Kidney (tissue), 14 donors: Measurements from ENCODE around the gene AGBL3. TPM values are rescaled to one million over a fixed set of nuclear protein-coding genes. Genes with fewer than 3 reads are reported as not detected.

ENCODE experiments used
- DNase-seq, 5 donors: peaks; one replicate each; pipeline ENCODE4 v3.0.0-alpha.2; 2013 to 2020
- FAIRE-seq: peaks from 2 replicates; lab custom pipeline; 2012; peaks lifted over from hg19 to GRCh38; lab: Jason Lieb, UNC
- H3K27ac ChIP-seq, 2 donors: one replicate each; pipeline ENCODE4 v1.7.0; 2013; ENCODE audit warnings: low read depth in 2 of 2, low read length in 2 of 2, inconsistent platforms in 1 of 2
- H3K27me3 ChIP-seq: one replicate; pipeline ENCODE4 v1.7.1; 2013; ENCODE audit warnings: low read length, inconsistent platforms; ENCODE audit not compliant: control insufficient read depth, insufficient read depth
- H3K36me3 ChIP-seq, 3 donors: one replicate each; pipeline versions ENCODE4 v1.7.0 to v1.7.1; 2013; ENCODE audit warnings: low read length in 3 of 3, control low read depth in 1 of 3, inconsistent platforms in 1 of 3; ENCODE audit not compliant: insufficient read depth in 3 of 3, control insufficient read depth in 2 of 3
- H3K4me1 ChIP-seq, 3 donors: one replicate each; pipeline versions ENCODE4 v1.7.0 to v1.7.1; 2013; ENCODE audit warnings: low read length in 3 of 3, inconsistent platforms in 1 of 3, low read depth in 1 of 3; ENCODE audit not compliant: control insufficient read depth in 2 of 3, insufficient read depth in 2 of 3
- H3K4me3 ChIP-seq, 3 donors: one replicate each; pipeline versions ENCODE4 v1.7.0 to v1.8.1; 2013; ENCODE audit warnings: low read length in 3 of 3, control low read depth in 1 of 3, inconsistent platforms in 1 of 3
- H3K9ac ChIP-seq, 3 donors: one replicate each; pipeline versions ENCODE4 v1.7.0 to v1.7.1; 2013; ENCODE audit warnings: low read length in 3 of 3, control low read depth in 1 of 3, inconsistent platforms in 1 of 3
- H3K9me3 ChIP-seq, 3 donors: one replicate each; pipeline versions ENCODE4 v1.7.0 to v1.7.1; 2013; ENCODE audit warnings: low read length in 3 of 3, control low read depth in 1 of 3, inconsistent platforms in 1 of 3; ENCODE audit not compliant: control insufficient read depth in 2 of 3, insufficient read depth in 1 of 3
- intact Hi-C: fragments of 100-400 bp; cut with DNase I; formaldehyde crosslinking; loops from one replicate; pipeline ENCODE4 v1.11.1; 2022
- polyA plus RNA-seq: library from polyadenylated mRNA; stranded (reverse); fragments of 350-450 nt; fragmentation: Illumina TruSeq; extraction: RNeasy Lipid Tissue Mini Kit (QIAGEN cat#74804); gene quantifications from one replicate; pipeline ENCODE4 v1.2.3, GENCODE V29; 2014; ENCODE audit warnings: low read depth, low replicate concordance; ENCODE audit not compliant: insufficient read depth
- total RNA-seq: library from RNA; stranded (reverse); fragmentation: NEBNext Ultra II Directional; extraction: Animal tissue kit (Norgen Biotek cat#: 25700); gene quantifications from one replicate; pipeline ENCODE4 v1.2.1, GENCODE V29; 2021
- TF ChIP-seq, protein P1 (sequence below): IDR thresholded peaks from 3 replicates; pipeline ENCODE4 v1.5.1; 2012; ENCODE audit warnings: mild to moderate bottlenecking, moderate library complexity, borderline replicate concordance; ENCODE audit not compliant: insufficient read depth; ENCODE audit errors: extremely low read depth
- donor health status: control.
- donor health status: control.
- donor health status: control.
- donor health status: control.
- donor health status: control.
- donor health status: DM: yes; HTN: yes; CAD: no.
- donor health status: Normal renal cell carcinoma (clear cell type).

Gene AGBL3
- total and polyA plus RNA-seq, 2 donors from 2014 or later, result 2.1 to 7.6 TPM

DNA sequence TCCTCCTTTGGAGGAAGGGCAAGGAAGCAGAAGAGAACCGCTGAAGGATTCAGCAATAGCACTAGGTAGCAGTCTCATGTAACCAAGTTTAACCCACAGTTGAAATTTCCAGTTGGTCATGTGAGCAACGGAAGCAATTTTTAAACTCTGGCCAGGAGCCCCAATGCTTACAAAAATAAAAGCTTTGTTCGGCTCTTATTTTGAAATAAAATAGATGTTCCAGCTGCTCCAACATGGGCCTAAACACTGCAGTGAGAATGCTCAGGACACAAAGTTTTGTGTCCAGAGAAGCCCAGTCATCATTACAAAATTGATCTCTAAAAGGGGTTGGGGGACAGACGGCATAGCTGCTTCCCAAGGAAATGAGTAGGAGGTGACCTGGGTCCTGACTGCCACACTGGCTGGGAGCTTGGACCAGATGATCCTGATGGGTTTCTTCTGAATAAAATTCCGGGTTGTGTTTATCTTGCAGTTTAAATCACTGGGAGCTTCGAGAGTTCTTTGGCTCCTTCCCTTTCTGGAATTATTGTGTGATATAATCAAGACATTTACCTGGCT lies 161.1 kb downstream of the AGBL3 start:
- Histone ChIP-seq H3K4me3 (peak overlapping the region; percentile 38 to 92 (median 85)), H3K9ac (peak overlapping the region; percentile 17 to 94 (median 55)), H3K36me3 (peaks cover 0 to 5% (median 0%) of the 10 kb centered on the region in 3 donors), H3K27me3 (no peaks in the 10 kb centered on the region), H3K4me1 (peaks cover 0 to 40% (median 15%) of the 10 kb centered on the region in 3 donors), H3K27ac (peak overlapping the region; percentile 94 to 95), H3K9me3 (no peaks in the 10 kb centered on the region)
- no peak for FAIRE-seq
- TF ChIP-seq, protein P1, sequence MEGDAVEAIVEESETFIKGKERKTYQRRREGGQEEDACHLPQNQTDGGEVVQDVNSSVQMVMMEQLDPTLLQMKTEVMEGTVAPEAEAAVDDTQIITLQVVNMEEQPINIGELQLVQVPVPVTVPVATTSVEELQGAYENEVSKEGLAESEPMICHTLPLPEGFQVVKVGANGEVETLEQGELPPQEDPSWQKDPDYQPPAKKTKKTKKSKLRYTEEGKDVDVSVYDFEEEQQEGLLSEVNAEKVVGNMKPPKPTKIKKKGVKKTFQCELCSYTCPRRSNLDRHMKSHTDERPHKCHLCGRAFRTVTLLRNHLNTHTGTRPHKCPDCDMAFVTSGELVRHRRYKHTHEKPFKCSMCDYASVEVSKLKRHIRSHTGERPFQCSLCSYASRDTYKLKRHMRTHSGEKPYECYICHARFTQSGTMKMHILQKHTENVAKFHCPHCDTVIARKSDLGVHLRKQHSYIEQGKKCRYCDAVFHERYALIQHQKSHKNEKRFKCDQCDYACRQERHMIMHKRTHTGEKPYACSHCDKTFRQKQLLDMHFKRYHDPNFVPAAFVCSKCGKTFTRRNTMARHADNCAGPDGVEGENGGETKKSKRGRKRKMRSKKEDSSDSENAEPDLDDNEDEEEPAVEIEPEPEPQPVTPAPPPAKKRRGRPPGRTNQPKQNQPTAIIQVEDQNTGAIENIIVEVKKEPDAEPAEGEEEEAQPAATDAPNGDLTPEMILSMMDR, result no peak
- DNase-seq, result peak in 2 of 5 donors; percentile 51 to 68
- intact Hi-C loops, result no loop called here

DNA sequence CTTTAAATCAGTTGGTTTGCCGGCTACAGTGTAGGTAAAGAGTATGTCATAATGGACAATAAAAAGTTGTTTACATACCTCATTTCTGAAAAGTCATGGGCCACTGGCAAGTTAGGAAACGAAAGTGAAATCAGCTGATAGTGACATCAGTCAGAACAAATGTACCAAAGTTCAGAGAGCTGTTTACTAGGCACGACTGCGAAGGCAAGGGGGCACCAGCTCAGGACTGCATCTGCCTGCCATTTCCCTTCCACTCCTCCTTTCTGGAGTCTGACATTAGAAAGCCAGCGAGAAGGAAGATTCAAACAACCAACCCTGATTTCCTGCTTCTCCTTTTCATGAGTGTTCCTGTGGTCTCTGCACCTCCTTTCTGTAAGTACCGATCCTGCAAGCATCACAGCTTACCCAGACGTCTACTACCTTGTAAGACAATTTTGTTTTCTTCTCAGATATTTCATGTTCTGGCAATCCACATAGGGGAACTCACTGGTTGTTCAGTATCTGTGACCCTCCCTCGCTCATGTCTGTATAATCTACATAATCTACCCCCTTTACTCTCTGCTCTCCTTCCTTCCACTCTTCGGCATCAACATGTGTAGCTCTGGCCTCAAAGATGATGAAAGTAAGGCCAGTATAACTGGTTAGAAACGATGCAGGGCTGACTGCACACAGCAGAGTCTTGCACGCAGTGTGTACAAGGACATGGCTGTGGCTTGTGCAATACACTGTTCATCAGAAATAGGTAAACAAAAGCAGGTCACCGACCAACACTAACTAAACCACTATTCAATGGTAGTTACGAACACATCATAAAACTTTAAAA lies 161.8 kb downstream of the AGBL3 start, which contains the start of gene TMEM140:
TSS of gene TMEM140 (plus strand) at position 174 of the 823 bp plus-strand sequence. CDS start 16,370 bp downstream, outside the sequence.
- H3K27me3 ChIP-seq, result no peaks in the 10 kb centered on the region
- no peaks in the 10 kb centered on the region for H3K9me3 ChIP-seq
- H3K4me3 ChIP-seq, result peak within 1 kb of the TSS; percentile 38 to 92 (median 85)
- peak within 1 kb of the TSS; percentile 94 to 95 for H3K27ac ChIP-seq
- FAIRE-seq, result peak; percentile 52
- H3K36me3 ChIP-seq, result peaks cover 0 to 5% (median 0%) of the 10 kb centered on the region in 3 donors
- TF ChIP-seq, protein P1, result no peak
- DNase-seq, result peak in 3 of 5 donors; percentile 63 to 82 (median 78)
- peak within 1 kb of the TSS; percentile 17 to 94 (median 55) for H3K9ac ChIP-seq
- H3K4me1 ChIP-seq, result peaks cover 0 to 40% (median 15%) of the 10 kb centered on the region in 3 donors
- intact Hi-C loops, result no loop called here

DNA sequence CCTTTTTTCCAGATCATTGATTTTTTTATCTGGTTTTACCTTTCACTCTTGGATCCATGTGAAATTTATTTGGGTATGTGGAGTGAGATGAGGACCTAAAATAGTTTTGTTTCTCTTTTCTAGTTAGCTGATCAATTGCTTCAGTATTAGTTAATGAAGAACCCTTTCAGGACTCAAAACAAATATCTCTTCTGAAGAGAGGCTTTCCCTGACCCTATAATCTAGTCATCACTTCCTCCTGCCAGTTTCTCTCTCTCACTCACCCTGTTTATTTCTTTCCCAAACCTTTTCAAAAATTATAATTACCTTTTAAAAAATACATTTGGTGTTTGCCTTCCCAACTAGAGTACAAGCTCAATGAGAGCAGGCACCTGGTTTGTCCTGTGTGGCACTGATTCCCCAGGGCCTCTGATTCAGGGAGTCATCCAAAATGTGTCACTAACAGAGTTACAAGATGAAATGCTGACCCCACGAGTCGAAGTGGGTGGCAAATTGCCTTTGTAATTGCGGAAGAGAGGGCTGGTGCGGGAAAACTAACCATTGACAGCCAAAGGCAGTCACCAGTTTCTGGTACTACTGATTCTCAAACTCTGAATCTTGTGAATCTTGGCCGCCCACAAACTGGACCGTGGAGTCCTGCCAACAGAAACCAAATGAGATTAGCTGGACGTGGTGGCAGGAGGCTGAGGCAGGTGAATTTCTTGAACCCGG lies 163.9 kb downstream of the AGBL3 start:
- DNase-seq, result peak in 1 of 5 donors; percentile 64
- H3K27ac ChIP-seq, result peak overlapping the region; percentile 69 to 75
- TF ChIP-seq, protein P1, result no peak
- peaks cover 0 to 34% (median 15%) of the 10 kb centered on the region in 3 donors for H3K4me1 ChIP-seq
- intact Hi-C loops, result no loop called here
- no peaks in the 10 kb centered on the region for H3K27me3 ChIP-seq
- no peak for FAIRE-seq
- H3K36me3 ChIP-seq, result peaks cover 0 to 5% (median 0%) of the 10 kb centered on the region in 3 donors
- peaks cover 0 to 4% (median 1%) of the 10 kb centered on the region in 3 donors for H3K9me3 ChIP-seq
- peak overlapping the region in 1 of 3 donors; percentile 94 for H3K9ac ChIP-seq
- peak overlapping the region in 2 of 3 donors; percentile 85 to 92 for H3K4me3 ChIP-seq
